HEK293 (cell line): ENCODE results near the gene TCF7L2.

Experiments
- CTCF ChIA-PET: fragments of 350-600 bp; formaldehyde crosslinking; extraction: SDS; loops from one replicate; lab custom pipeline; 2021; ENCODE audit warnings: antibody characterized with exemption; lab: Yijun Ruan, JAX
- POLR2A ChIA-PET: fragments of 300-600 bp; formaldehyde crosslinking; extraction: SDS; loops from one replicate; lab custom pipeline; 2020; ENCODE audit warnings: antibody characterized with exemption, inconsistent platforms; lab: Yijun Ruan, JAX
- H3K27ac ChIP-seq: fragments of 200-500 bp; sonication (Bioruptor generic); 2 replicates; pipeline ENCODE4 v1.5.1; 2014; ENCODE audit warnings: low read depth, low read length, control low read depth, inconsistent platforms; ENCODE audit errors: extremely low read depth
- H3K36me3 ChIP-seq, 2 experiments: fragments of 200-500 bp in 1 of 2; sonication (Bioruptor generic) in 1 of 2; 1 replicate in 1 of 2; 2 replicates in 1 of 2; pipeline ENCODE4 v1.5.1; 2014 to 2017; ENCODE audit warnings: inconsistent platforms in 2 of 2, low read length in 2 of 2; ENCODE audit not compliant: control insufficient read depth in 2 of 2, insufficient read depth in 1 of 2
- H3K4me1 ChIP-seq: fragments of 200-500 bp; sonication (Bioruptor generic); 2 replicates; pipeline ENCODE4 v1.5.1; 2014; ENCODE audit warnings: mild to moderate bottlenecking, low read length, inconsistent platforms; ENCODE audit not compliant: control insufficient read depth, insufficient read depth
- H3K4me3 ChIP-seq: 2 replicates; pipeline ENCODE4 v1.5.1; 2011; ENCODE audit warnings: low read depth, mild to moderate bottlenecking, control low read depth, low read length, moderate library complexity
- H3K9me3 ChIP-seq: fragments of 200-500 bp; sonication (Bioruptor generic); 2 replicates; pipeline ENCODE4 v1.5.1; 2014; ENCODE audit warnings: low read depth, low read length, inconsistent platforms; ENCODE audit not compliant: control insufficient read depth, insufficient read depth
- HOXC10 ChIP-seq: sonication (generic); formaldehyde crosslinking; IDR thresholded peaks from 2 replicates; pipeline ENCODE4 v1.8.1; 2023; ENCODE audit warnings: mild to moderate bottlenecking, missing genetic modification reagents
- KLF8 ChIP-seq: fragments of 450-650 bp; formaldehyde crosslinking; IDR thresholded peaks from 2 replicates; pipeline ENCODE4 v1.5.1; 2016; ENCODE audit warnings: missing biosample characterization, missing genetic modification characterization
- SP7 ChIP-seq: fragments of 450-650 bp; formaldehyde crosslinking; IDR thresholded peaks from 2 replicates; pipeline ENCODE4 v1.5.1; 2016; ENCODE audit warnings: missing biosample characterization, missing genetic modification characterization
- YY1 ChIP-seq: fragments of 450-650 bp; formaldehyde crosslinking; IDR thresholded peaks from 2 replicates; pipeline ENCODE4 v1.5.1; 2018; ENCODE audit warnings: missing biosample characterization, missing genetic modification characterization
- ZBTB17 ChIP-seq: fragments of 450-650 bp; formaldehyde crosslinking; IDR thresholded peaks from 2 replicates; pipeline ENCODE4 v1.5.1; 2016; ENCODE audit warnings: missing biosample characterization, missing genetic modification characterization
- ZFHX2 ChIP-seq: fragments of 450-650 bp; formaldehyde crosslinking; conservative IDR thresholded peaks from 2 replicates; pipeline ENCODE4 v1.5.1; 2016; ENCODE audit warnings: missing biosample characterization, missing genetic modification characterization
- ZNF16 ChIP-seq: fragments of 450-650 bp; formaldehyde crosslinking; IDR thresholded peaks from 2 replicates; pipeline ENCODE4 v1.5.1; 2016; ENCODE audit warnings: low read depth, missing biosample characterization, missing genetic modification characterization
- ZNF24 ChIP-seq: fragments of 450-650 bp; formaldehyde crosslinking; IDR thresholded peaks from 2 replicates; pipeline ENCODE4 v1.5.1; 2016; ENCODE audit warnings: missing biosample characterization, missing genetic modification characterization
- ZNF292 ChIP-seq: fragments of 450-650 bp; formaldehyde crosslinking; IDR thresholded peaks from 2 replicates; pipeline ENCODE4 v1.5.1; 2016; ENCODE audit warnings: low read depth, missing biosample characterization, missing genetic modification characterization, borderline replicate concordance
- ZNF341 ChIP-seq: fragments of 450-650 bp; formaldehyde crosslinking; IDR thresholded peaks from 2 replicates; pipeline ENCODE4; 2016; ENCODE audit warnings: low read depth, missing biosample characterization, missing genetic modification characterization
- ZNF426 ChIP-seq: fragments of 450-650 bp; formaldehyde crosslinking; IDR thresholded peaks from 2 replicates; pipeline ENCODE4 v1.5.1; 2017; ENCODE audit warnings: missing biosample characterization, missing genetic modification characterization, mild to moderate bottlenecking, inconsistent platforms, moderate library complexity
- ZNF521 ChIP-seq: fragments of 450-650 bp; formaldehyde crosslinking; IDR thresholded peaks from 2 replicates; pipeline ENCODE4 v1.5.1; 2017; ENCODE audit warnings: missing biosample characterization, mild to moderate bottlenecking, missing genetic modification characterization
- ZNF549 ChIP-seq: fragments of 450-650 bp; IDR thresholded peaks from 2 replicates; pipeline ENCODE4 v1.5.1; 2018; ENCODE audit warnings: missing biosample characterization, missing genetic modification characterization, mild to moderate bottlenecking, inconsistent platforms, moderate library complexity
- ZNF623 ChIP-seq: fragments of 450-650 bp; formaldehyde crosslinking; IDR thresholded peaks from 2 replicates; pipeline ENCODE4 v1.5.1; 2016; ENCODE audit warnings: missing biosample characterization, missing genetic modification characterization
- ZNF670 ChIP-seq: fragments of 450-650 bp; formaldehyde crosslinking; IDR thresholded peaks from 2 replicates; pipeline ENCODE4 v1.5.1; 2016; ENCODE audit warnings: missing biosample characterization, missing genetic modification characterization, low read depth
- ZNF677 ChIP-seq: fragments of 450-650 bp; IDR thresholded peaks from 2 replicates; pipeline ENCODE4 v1.5.0; 2018; ENCODE audit warnings: missing biosample characterization, mild to moderate bottlenecking, missing genetic modification characterization, moderate library complexity
- TF ChIP-seq, protein P1 (sequence below): fragments of 450-650 bp; formaldehyde crosslinking; IDR thresholded peaks from 2 replicates; pipeline ENCODE4 v1.5.0; 2017; ENCODE audit warnings: missing biosample characterization, missing genetic modification characterization, borderline replicate concordance
- TF ChIP-seq, protein P2 (sequence below): fragments of 450-650 bp; formaldehyde crosslinking; IDR thresholded peaks from 2 replicates; pipeline ENCODE4 v1.5.1; 2017; ENCODE audit warnings: missing biosample characterization, missing genetic modification characterization
- TF ChIP-seq, protein P3 (sequence below): fragments of 450-650 bp; formaldehyde crosslinking; IDR thresholded peaks from 2 replicates; pipeline ENCODE4 v1.5.1; 2016; ENCODE audit warnings: missing biosample characterization, missing genetic modification characterization, borderline replicate concordance
- TF ChIP-seq, protein P4 (sequence below): fragments of 450-650 bp; formaldehyde crosslinking; IDR thresholded peaks from 2 replicates; pipeline ENCODE4 v1.5.1; 2017; ENCODE audit warnings: missing biosample characterization, missing genetic modification characterization

The TCF7L2 gene

DNA sequence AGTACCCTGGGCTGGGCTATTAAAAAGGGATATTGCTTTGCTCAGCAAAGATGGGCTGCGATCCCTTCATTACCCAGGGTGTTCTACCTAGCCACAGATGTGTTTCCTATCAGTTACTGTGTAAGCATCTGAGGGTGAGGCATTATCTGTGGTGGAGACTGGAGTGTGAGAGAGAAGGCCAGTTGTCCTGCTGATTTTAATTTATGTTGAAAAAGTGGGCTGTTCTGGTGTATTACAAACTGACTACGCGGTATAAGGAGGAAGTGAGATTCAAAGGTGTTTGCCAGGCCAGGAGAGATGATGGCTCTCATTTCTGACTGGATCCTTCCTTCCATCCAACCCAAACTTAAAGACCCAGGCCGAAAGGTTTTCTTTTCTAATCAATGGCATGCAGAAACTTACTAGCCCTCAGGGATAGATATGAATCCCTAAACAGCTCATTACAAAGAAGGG lies 7.6 kb downstream of the TCF7L2 start:
- no peaks in the 10 kb centered on the region for H3K9me3 ChIP-seq
- peak overlapping the region; percentile 83 for H3K27ac ChIP-seq
- peaks cover 57% of the 10 kb centered on the region for H3K4me1 ChIP-seq
- ChIA-PET POLR2A (no interaction called here), CTCF (no interaction called here)
- H3K4me3 ChIP-seq: no peak overlapping the region
- no peaks in the 10 kb centered on the region for H3K36me3 ChIP-seq
- no peak for TF ChIP-seq ZNF549 (tag by site-specific recombination)
- peak; percentile 33; the same call in 1 of the 2 replicates for TF ChIP-seq ZBTB17
- no peak for TF ChIP-seq ZNF426 (tag by site-specific recombination)
- 0 out of 2 replicates have a peak, but pooled peaks have one; percentile 32 for TF ChIP-seq ZFHX2 (tag by site-specific recombination)
- peak; percentile 9; the same call in 1 of the 2 replicates for TF ChIP-seq SP7 (tag by site-specific recombination)
- TF ChIP-seq, protein P1, sequence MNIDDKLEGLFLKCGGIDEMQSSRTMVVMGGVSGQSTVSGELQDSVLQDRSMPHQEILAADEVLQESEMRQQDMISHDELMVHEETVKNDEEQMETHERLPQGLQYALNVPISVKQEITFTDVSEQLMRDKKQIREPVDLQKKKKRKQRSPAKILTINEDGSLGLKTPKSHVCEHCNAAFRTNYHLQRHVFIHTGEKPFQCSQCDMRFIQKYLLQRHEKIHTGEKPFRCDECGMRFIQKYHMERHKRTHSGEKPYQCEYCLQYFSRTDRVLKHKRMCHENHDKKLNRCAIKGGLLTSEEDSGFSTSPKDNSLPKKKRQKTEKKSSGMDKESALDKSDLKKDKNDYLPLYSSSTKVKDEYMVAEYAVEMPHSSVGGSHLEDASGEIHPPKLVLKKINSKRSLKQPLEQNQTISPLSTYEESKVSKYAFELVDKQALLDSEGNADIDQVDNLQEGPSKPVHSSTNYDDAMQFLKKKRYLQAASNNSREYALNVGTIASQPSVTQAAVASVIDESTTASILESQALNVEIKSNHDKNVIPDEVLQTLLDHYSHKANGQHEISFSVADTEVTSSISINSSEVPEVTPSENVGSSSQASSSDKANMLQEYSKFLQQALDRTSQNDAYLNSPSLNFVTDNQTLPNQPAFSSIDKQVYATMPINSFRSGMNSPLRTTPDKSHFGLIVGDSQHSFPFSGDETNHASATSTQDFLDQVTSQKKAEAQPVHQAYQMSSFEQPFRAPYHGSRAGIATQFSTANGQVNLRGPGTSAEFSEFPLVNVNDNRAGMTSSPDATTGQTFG (tag by site-specific recombination): no peak
- no peak for TF ChIP-seq ZNF521
- TF ChIP-seq YY1 (tag by site-specific recombination): no peak
- TF ChIP-seq, protein P2, sequence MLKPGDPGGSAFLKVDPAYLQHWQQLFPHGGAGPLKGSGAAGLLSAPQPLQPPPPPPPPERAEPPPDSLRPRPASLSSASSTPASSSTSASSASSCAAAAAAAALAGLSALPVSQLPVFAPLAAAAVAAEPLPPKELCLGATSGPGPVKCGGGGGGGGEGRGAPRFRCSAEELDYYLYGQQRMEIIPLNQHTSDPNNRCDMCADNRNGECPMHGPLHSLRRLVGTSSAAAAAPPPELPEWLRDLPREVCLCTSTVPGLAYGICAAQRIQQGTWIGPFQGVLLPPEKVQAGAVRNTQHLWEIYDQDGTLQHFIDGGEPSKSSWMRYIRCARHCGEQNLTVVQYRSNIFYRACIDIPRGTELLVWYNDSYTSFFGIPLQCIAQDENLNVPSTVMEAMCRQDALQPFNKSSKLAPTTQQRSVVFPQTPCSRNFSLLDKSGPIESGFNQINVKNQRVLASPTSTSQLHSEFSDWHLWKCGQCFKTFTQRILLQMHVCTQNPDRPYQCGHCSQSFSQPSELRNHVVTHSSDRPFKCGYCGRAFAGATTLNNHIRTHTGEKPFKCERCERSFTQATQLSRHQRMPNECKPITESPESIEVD (tag by site-specific recombination): no peak
- no peak for TF ChIP-seq ZNF623 (tag by site-specific recombination)
- TF ChIP-seq ZNF292 (tag by site-specific recombination): no peak
- TF ChIP-seq ZNF341 (tag by site-specific recombination): no peak
- no peak for TF ChIP-seq HOXC10 (CRISPR knock-in tag)
- TF ChIP-seq, protein P3, sequence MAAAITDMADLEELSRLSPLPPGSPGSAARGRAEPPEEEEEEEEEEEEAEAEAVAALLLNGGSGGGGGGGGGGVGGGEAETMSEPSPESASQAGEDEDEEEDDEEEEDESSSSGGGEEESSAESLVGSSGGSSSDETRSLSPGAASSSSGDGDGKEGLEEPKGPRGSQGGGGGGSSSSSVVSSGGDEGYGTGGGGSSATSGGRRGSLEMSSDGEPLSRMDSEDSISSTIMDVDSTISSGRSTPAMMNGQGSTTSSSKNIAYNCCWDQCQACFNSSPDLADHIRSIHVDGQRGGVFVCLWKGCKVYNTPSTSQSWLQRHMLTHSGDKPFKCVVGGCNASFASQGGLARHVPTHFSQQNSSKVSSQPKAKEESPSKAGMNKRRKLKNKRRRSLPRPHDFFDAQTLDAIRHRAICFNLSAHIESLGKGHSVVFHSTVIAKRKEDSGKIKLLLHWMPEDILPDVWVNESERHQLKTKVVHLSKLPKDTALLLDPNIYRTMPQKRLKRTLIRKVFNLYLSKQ: no peak
- TF ChIP-seq, protein P4, sequence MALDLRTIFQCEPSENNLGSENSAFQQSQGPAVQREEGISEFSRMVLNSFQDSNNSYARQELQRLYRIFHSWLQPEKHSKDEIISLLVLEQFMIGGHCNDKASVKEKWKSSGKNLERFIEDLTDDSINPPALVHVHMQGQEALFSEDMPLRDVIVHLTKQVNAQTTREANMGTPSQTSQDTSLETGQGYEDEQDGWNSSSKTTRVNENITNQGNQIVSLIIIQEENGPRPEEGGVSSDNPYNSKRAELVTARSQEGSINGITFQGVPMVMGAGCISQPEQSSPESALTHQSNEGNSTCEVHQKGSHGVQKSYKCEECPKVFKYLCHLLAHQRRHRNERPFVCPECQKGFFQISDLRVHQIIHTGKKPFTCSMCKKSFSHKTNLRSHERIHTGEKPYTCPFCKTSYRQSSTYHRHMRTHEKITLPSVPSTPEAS (tag by site-specific recombination): no peak
- no peak for TF ChIP-seq ZNF670 (tag by site-specific recombination)
- TF ChIP-seq ZNF677 (tag by site-specific recombination): no peak
- TF ChIP-seq ZNF16 (tag by site-specific recombination): no peak
- TF ChIP-seq KLF8: no peak
- TF ChIP-seq ZNF24: no peak
